Stimulated activated effector memory CD8-positive, alpha-beta T cell treated with anti-CD3 and anti-CD28 coated beads, Interleukin-12 subunit alpha, Interleukin-12 subunit beta, amount 100 ng/mL, for 72 hours (primary cell): ENCODE measurements around the gene RGL3.

Source experiments
- ATAC-seq: fragments of 150-1000 bp; cut with Tn5 transposase; 2 replicates; pipeline ENCODE4 v1.10.0; 2021
- DNase-seq, 2 donors: peaks; one replicate each; pipeline ENCODE4 v3.0.0; 2021 to 2022; ENCODE audit warnings: low spot score in 2 of 2
- H3K27ac Mint-ChIP-seq: one replicate; pipeline ENCODE4 v1.8.0; 2022; ENCODE audit warnings: mild to moderate bottlenecking, mixed read lengths
- H3K36me3 Mint-ChIP-seq: one replicate; pipeline ENCODE4 v1.8.0; 2022; ENCODE audit warnings: mild to moderate bottlenecking, mixed read lengths
- H3K4me1 Mint-ChIP-seq: one replicate; pipeline ENCODE4 v1.8.0; 2022; ENCODE audit warnings: mixed read lengths
- H3K4me3 Mint-ChIP-seq: one replicate; pipeline ENCODE4 v1.8.0; 2022; ENCODE audit warnings: mild to moderate bottlenecking, mixed read lengths
- H3K9me3 Mint-ChIP-seq: one replicate; pipeline ENCODE4 v1.8.0; 2022; ENCODE audit warnings: mixed read lengths

Gene RGL3

DNA sequence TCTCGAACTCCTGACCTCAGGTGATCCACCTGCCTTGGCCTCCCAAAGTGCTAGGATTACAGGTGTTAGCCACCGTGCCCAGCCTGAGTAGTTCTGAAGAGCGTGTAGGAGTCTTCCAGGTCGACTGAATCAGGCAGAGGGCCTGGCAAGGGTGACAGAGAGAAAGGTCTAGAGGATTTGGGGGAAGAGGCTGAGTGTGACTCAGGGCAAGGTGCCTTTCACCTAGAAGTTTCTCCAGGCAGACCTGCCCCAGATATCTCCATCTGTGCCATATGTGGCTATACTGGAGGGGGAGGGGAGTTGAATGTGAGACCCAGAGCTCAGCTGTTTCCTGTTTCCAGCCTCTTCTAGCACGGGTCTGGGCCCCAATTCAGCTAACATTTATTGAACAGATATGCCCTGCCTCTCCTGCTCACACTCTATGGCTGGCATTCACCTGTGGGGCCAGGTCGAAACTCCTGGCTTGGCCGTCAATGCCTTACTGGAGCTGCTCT lies 71.5 kb downstream of the RGL3 start:
- DNase-seq: no peak
- H3K4me3 Mint-ChIP-seq: peak overlapping the region; percentile 99
- H3K4me1 Mint-ChIP-seq: peaks cover 40% of the 10 kb centered on the region
- peaks cover 4% of the 10 kb centered on the region for H3K9me3 Mint-ChIP-seq
- peaks cover 17% of the 10 kb centered on the region for H3K36me3 Mint-ChIP-seq
- peak overlapping the region; percentile 99 for H3K27ac Mint-ChIP-seq
- no peak for ATAC-seq

- ATAC-seq (peak; percentile 97), DNase-seq (peak; percentile 88 to 97)
- peaks cover 4% of the 10 kb centered on the region for H3K9me3 Mint-ChIP-seq
- H3K36me3 Mint-ChIP-seq: peaks cover 24% of the 10 kb centered on the region
- peak within 1 kb of the TSS; percentile 99 for H3K4me3 Mint-ChIP-seq
- H3K27ac Mint-ChIP-seq: peak within 1 kb of the TSS; percentile 99
- peaks cover 40% of the 10 kb centered on the region for H3K4me1 Mint-ChIP-seq
These were observed 72.8 kb downstream of the RGL3 start, which contains the start of the genes CCDC159 and TMEM205 for GRCh38 chr19:11346104-11346940. CCDC159 (plus strand) TSS chr19:11346519; CDS start chr19:11346607, 88 bp downstream. TMEM205 (minus strand) TSS chr19:11346268; CDS start chr19:11345619, 649 bp downstream.

DNA sequence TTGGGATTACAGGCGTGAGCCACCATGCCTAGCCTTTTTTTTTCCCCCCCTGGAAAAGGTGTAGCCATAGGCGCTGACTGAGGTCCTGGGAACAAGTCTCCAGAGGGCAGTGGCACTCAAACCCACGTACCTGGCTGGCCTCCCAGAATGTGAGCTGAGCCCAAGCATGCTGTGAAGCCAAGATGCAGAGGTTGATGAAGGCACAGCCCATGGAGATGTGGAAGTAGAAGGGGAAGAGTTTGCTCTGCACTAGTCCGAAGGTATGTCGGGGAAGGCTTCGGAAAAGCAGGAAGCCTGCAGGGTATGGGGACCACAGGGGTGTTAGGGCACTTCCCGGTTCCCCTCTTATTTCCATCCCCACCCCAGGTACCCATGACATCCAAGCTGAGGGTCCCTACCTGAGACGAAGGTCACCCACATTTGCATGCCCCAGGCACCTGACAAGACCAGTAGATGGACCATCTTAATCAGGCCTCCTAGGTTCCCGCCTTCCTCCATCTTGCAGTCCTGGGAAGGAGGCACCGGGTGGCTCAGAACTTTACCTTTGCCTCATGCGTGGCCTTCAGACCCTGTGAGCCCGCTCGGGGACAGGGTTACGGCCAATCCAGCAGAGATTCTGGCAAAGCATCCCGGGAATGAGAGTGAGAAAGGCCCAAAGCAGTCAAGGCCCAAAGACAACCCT lies 73.9 kb downstream of the RGL3 start:
- Mint-ChIP-seq H3K36me3 (peaks cover 24% of the 10 kb centered on the region), H3K4me1 (peaks cover 40% of the 10 kb centered on the region), H3K9me3 (peaks cover 4% of the 10 kb centered on the region), H3K27ac (peak overlapping the region; percentile 99), H3K4me3 (peak overlapping the region; percentile 99)
- DNase-seq (no peak), ATAC-seq (no peak)
